HFFc6 (cell line): ENCODE measurements around the gene ZBTB21. TPM values are rescaled to one million over a fixed set of nuclear protein-coding genes. Genes with fewer than 3 reads are reported as not detected.

Source experiments
- DNase-seq: peaks from one replicate; pipeline ENCODE4 v3.0.0-alpha.2; 2018
- H3K27ac Mint-ChIP-seq: 2 replicates; pipeline ENCODE4 v1.8.0; 2020; ENCODE audit warnings: mild to moderate bottlenecking, mixed read lengths
- H3K27me3 Mint-ChIP-seq: 2 replicates; pipeline ENCODE4 v1.8.0; 2021; ENCODE audit warnings: mild to moderate bottlenecking, moderate library complexity, mixed read lengths; ENCODE audit not compliant: insufficient read depth
- H3K36me3 Mint-ChIP-seq: 2 replicates; pipeline ENCODE4 v1.8.0; 2021; ENCODE audit warnings: low read depth, mixed read lengths
- H3K4me1 Mint-ChIP-seq: 2 replicates; pipeline ENCODE4 v1.8.0; 2020; ENCODE audit warnings: low read depth, mixed read lengths
- H3K4me3 Mint-ChIP-seq: 2 replicates; pipeline ENCODE4 v1.8.0; 2020; ENCODE audit warnings: mild to moderate bottlenecking, moderate library complexity, mixed read lengths
- H3K9me3 Mint-ChIP-seq: 2 replicates; pipeline ENCODE4 v1.8.0; 2020; ENCODE audit warnings: mild to moderate bottlenecking, mixed read lengths
- CTCF ChIP-seq: fragments of 200-600 bp; sonication (generic); IDR thresholded peaks from 2 replicates; pipeline ENCODE4 v1.5.0; 2021; ENCODE audit warnings: antibody characterized with exemption, mild to moderate bottlenecking
- total RNA-seq, 6 experiments: library from RNA; stranded (reverse); fragmentation: NEBNext Ultra II Directional; extraction: Animal tissue kit (Norgen Biotek cat#: 25700); gene quantifications; 2 replicates in 1 of 6; 3 replicates in 5 of 6; pipeline ENCODE4 v1.2.3, GENCODE V29; 2021

Gene ZBTB21
- total RNA-seq, 6 experiments from 2014 or later = 16.6 to 19.5 (median 18.9) TPM

- DNase-seq = no peak
- Mint-ChIP-seq H3K9me3 (no peaks in the 10 kb centered on the region), H3K4me1 (peaks cover 38% of the 10 kb centered on the region), H3K4me3 (no peak overlapping the region), H3K36me3 (peaks cover 11% of the 10 kb centered on the region; the same call in 1 of the 2 replicates), H3K27ac (no peak overlapping the region), H3K27me3 (no peaks in the 10 kb centered on the region; the same call in 1 of the 2 replicates)
- no peak for TF ChIP-seq CTCF
These were observed 61.3 kb downstream of the ZBTB21 start for GRCh38 chr21:41948901-41949300.

GRCh38 chr21:41948078-41948895 lies 61.9 kb downstream of the ZBTB21 start:
- Mint-ChIP-seq H3K27me3 (no peaks in the 10 kb centered on the region; the same call in 1 of the 2 replicates), H3K27ac (peak overlapping the region; percentile 83), H3K4me1 (peaks cover 38% of the 10 kb centered on the region), H3K9me3 (no peaks in the 10 kb centered on the region), H3K4me3 (peak overlapping the region; percentile 61), H3K36me3 (peaks cover 11% of the 10 kb centered on the region; the same call in 1 of the 2 replicates)
- peak; percentile 27 for DNase-seq
- no peak for TF ChIP-seq CTCF

GRCh38 chr21:41945982-41946381 lies 64.2 kb downstream of the ZBTB21 start:
- H3K36me3 Mint-ChIP-seq = peaks cover 11% of the 10 kb centered on the region; the same call in 1 of the 2 replicates
- no peak for DNase-seq
- TF ChIP-seq CTCF = no peak
- H3K27ac Mint-ChIP-seq = no peak overlapping the region
- H3K9me3 Mint-ChIP-seq = no peaks in the 10 kb centered on the region
- H3K4me3 Mint-ChIP-seq = no peak overlapping the region
- H3K27me3 Mint-ChIP-seq = no peaks in the 10 kb centered on the region; the same call in 1 of the 2 replicates
- H3K4me1 Mint-ChIP-seq = peaks cover 20% of the 10 kb centered on the region

GRCh38 chr21:41943851-41944250 lies 66.3 kb downstream of the ZBTB21 start:
- H3K27me3 Mint-ChIP-seq = no peaks in the 10 kb centered on the region; the same call in 1 of the 2 replicates
- no peak overlapping the region for H3K4me3 Mint-ChIP-seq
- 0 out of 2 replicates have a peak, but pooled peaks cover 5% of the 10 kb centered on the region for H3K36me3 Mint-ChIP-seq
- H3K4me1 Mint-ChIP-seq = peaks cover 17% of the 10 kb centered on the region
- no peak for DNase-seq
- no peak for TF ChIP-seq CTCF
- H3K9me3 Mint-ChIP-seq = no peaks in the 10 kb centered on the region
- H3K27ac Mint-ChIP-seq = no peak overlapping the region

GRCh38 chr21:41942457-41942856 lies 67.7 kb downstream of the ZBTB21 start:
- Mint-ChIP-seq H3K9me3 (no peaks in the 10 kb centered on the region), H3K4me1 (peaks cover 3% of the 10 kb centered on the region), H3K27me3 (no peaks in the 10 kb centered on the region; the same call in 1 of the 2 replicates), H3K4me3 (no peak overlapping the region), H3K36me3 (0 out of 2 replicates have a peak, but pooled peaks cover 5% of the 10 kb centered on the region), H3K27ac (no peak overlapping the region)
- no peak for TF ChIP-seq CTCF
- DNase-seq = no peak
